Stimulated activated CD8-positive, alpha-beta memory T cell treated with anti-CD3 and anti-CD28 coated beads, Interleukin-12 subunit alpha, Interleukin-12 subunit beta, amount 100 ng/mL, for 1 hour (primary cell): ENCODE measurements around the gene KCTD16.

Experiments
- DNase-seq: peaks from one replicate; pipeline ENCODE4 v3.0.0-alpha.2; 2020; ENCODE audit warnings: low read depth

Gene KCTD16

GRCh38 chr5:144166696-144167095, 4.0 kb upstream of the KCTD16 start:
- DNase-seq: no peak

GRCh38 chr5:144167998-144168397, 2.7 kb upstream of the KCTD16 start:
- DNase-seq: no peak

GRCh38 chr5:144169904-144170275, 783 bp upstream of the KCTD16 start:
- DNase-seq: no peak

- DNase-seq: no peak
These were observed 3.1 kb downstream of the KCTD16 start for GRCh38 chr5:144173766-144174165.

- no peak for DNase-seq
These were observed 6.9 kb downstream of the KCTD16 start for GRCh38 chr5:144177548-144177947.

GRCh38 chr5:144179226-144179625, 8.6 kb downstream of the KCTD16 start:
- no peak for DNase-seq

GRCh38 chr5:144183254-144183889, 12.7 kb downstream of the KCTD16 start:
- no peak for DNase-seq

- DNase-seq: peak; percentile 67
These were observed 17.1 kb downstream of the KCTD16 start for GRCh38 chr5:144187699-144188294.

GRCh38 chr5:144189800-144190429, 19.2 kb downstream of the KCTD16 start:
- peak; percentile 60 for DNase-seq

GRCh38 chr5:144191531-144191930, 20.9 kb downstream of the KCTD16 start:
- no peak for DNase-seq

- no peak for DNase-seq
These were observed 21.3 kb downstream of the KCTD16 start for GRCh38 chr5:144191998-144192397.

- DNase-seq: no peak
These were observed 22.0 kb downstream of the KCTD16 start for GRCh38 chr5:144192661-144193060.

- no peak for DNase-seq
These were observed 23.5 kb downstream of the KCTD16 start for GRCh38 chr5:144194144-144194543.

GRCh38 chr5:144195448-144195847, 24.8 kb downstream of the KCTD16 start:
- no peak for DNase-seq

GRCh38 chr5:144196612-144197011, 25.9 kb downstream of the KCTD16 start:
- DNase-seq: no peak

- no peak for DNase-seq
These were observed 27.7 kb downstream of the KCTD16 start for GRCh38 chr5:144198386-144198785.

- no peak for DNase-seq
These were observed 30.9 kb downstream of the KCTD16 start for GRCh38 chr5:144201588-144201987.

GRCh38 chr5:144202072-144202471, 31.4 kb downstream of the KCTD16 start:
- no peak for DNase-seq

- DNase-seq: no peak
These were observed 32.1 kb downstream of the KCTD16 start for GRCh38 chr5:144202726-144203125.

GRCh38 chr5:144203750-144204596, 33.3 kb downstream of the KCTD16 start:
- no peak for DNase-seq

- DNase-seq: no peak
These were observed 34.5 kb downstream of the KCTD16 start for GRCh38 chr5:144205141-144205551.

GRCh38 chr5:144206141-144206540, 35.5 kb downstream of the KCTD16 start:
- DNase-seq: no peak
